Skin epidermis (tissue), 12 donors: ENCODE measurements around the gene VKORC1.

Source experiments
- H3K27ac ChIP-seq, 21 experiments: fragments of 200-600 bp; sonication (generic) in 11 of 21; one replicate each; pipeline ENCODE4 v1.5.0; 2020; ENCODE audit warnings: mild to moderate bottlenecking in 3 of 21, inconsistent platforms in 2 of 21, moderate library complexity in 2 of 21
- H3K4me3 ChIP-seq, 7 experiments: fragments of 200-600 bp; sonication (generic) in 2 of 7; one replicate each; pipeline ENCODE4 v1.5.0; 2020; ENCODE audit warnings: inconsistent platforms in 2 of 7, mild to moderate bottlenecking in 2 of 7, moderate library complexity in 1 of 7

VKORC1 gene

DNA sequence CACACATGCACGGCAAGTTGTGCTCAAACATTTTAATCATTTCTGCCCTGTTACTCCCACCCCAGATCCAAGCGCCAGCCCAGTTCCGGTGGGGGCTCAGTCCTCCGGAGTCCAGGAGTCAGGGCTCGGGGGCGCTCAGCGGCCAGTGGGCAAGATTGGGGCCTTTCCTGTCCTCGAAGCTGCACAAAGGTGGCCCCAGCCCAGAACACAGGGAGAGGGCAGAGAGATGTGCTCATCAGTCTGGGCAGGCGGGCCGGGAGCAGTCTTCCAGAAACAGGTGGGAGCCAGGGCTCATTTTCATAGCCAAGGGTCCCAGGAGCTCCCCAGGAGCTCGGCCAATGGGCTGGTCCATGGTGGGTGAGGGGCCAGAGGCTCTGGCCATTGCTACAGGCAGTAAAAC lies 36.8 kb upstream of the VKORC1 start:
- Histone ChIP-seq H3K27ac (peak overlapping the region in 15 of 21 experiments; percentile 0 to 85 (median 75)), H3K4me3 (no peak overlapping the region)

DNA sequence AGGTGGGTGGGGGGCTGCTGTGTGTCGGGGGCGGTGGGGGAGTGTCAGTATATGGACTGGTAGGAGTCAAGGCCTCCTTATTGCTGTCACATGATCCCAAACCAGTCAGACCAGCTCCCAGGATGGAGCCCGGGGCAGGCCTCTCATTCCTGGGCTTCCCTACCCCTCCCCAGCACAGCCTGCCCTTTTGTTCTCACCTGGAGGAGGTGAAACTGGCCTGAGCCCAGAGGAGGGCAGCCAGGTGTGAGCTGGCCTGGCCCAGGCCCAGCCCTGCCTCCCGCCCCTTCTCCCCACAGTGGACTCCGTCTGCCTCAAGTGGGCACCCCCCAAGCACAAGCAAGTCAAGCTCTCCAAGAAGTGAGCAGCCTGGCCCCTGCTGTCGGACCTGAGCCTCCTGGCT lies 36.3 kb upstream of the VKORC1 start:
- no peak overlapping the region for H3K4me3 ChIP-seq
- peak overlapping the region in 20 of 21 experiments; percentile 0 to 85 (median 78) for H3K27ac ChIP-seq

DNA sequence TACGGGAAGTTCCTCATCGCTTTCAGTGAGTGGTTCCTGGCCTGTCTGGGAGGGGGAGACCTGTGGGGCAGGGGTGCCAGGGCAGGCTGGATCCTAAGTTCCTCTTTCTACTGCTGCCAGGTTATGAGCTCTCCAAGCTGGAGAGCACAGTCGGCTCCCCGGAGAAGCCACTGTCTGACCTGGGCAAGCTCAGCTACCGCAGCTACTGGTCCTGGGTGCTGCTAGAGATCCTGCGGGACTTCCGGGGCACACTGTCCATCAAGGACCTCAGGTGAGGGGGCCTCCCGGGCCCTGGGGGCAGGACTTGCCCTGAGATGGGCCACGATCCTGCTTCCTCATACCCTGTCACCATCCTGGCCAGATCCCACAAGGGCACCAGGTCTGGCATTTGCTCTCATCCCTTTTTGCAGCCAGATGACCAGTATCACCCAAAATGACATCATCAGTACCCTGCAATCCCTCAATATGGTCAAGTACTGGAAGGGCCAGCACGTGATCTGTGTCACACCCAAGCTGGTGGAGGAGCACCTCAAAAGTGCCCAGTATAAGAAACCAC lies 35.8 kb upstream of the VKORC1 start:
- H3K4me3 ChIP-seq = peak overlapping the region in 1 of 7 experiments; percentile 7
- peak overlapping the region in 20 of 21 experiments; percentile 51 to 85 (median 78) for H3K27ac ChIP-seq

DNA sequence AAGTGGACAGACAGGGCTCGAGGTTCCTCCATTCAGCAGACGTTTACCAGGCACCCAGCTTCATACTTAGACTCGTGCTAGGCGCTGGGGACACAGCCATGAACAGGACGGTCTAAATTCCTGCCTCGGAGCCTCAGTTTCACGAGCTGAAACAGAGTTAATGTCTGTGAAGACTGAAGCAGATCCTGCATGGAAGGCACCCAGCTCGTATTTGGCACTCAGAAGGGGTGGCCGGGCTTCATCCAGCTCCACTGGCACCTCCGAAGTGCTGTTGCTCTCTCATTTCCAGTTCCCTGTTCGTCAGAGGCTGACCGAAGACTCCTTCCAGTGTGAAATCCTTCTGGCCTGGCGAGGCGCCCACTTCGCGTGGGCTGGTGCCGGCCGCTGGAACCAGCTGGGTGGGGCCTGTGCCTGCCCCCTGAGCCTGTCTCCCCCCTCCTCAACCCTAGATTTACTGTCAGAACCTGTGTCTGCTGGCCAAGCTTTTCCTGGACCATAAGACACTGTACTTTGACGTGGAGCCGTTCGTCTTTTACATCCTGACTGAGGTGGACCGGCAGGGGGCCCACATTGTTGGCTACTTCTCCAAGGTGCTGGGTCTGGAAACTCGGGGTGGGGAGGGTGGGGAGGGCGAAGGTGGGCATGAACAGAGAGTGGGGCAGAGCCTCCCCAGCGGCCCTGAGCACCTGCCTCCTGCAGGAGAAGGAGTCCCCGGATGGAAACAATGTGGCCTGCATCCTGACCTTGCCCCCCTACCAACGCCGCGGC lies 35.2 kb upstream of the VKORC1 start:
- Histone ChIP-seq H3K27ac (peak overlapping the region; percentile 35 to 85 (median 77)), H3K4me3 (peak overlapping the region in 1 of 7 experiments; percentile 7)

DNA sequence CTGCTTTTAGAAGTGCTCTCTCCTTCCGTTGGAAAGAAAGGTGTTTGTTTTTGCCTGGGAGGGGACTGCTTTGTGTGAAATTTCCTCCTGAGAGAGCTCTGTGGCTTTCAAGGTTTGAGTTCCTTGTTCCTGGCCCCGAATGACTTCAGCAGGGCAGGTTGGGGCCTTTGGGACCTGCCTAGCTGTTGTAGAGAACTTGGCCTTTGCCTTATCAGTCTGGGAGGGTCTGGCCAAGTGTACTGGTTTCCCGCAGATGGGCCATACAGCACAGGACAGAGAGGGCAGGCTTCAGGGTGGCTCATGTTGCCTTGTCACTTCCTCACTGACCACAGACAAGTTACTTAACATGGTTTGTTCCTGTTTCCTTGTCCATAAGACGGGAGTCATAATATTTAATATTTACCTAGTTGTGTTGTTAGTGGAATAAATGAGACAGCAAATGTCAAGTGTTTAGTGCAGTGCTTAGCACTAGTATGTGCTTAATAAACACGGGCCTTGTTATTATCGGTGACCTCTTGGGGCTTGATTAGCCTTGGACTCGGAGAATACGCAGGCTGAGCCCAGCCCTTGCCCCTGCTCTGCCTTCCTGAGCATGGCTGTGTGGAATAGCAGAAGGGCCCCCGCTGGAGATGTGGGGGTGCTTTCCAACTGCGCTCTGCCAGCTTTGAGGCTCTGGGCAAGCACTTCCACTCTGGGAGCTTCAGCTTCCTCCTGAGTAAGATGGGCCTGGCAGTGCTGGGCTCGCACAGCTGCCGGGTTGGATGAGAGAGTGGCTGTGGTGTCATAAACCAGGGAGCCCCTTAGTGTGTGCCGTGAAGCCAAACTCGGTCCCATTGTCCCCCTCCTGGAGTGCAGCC lies 34.3 kb upstream of the VKORC1 start:
- no peak overlapping the region for H3K4me3 ChIP-seq

DNA sequence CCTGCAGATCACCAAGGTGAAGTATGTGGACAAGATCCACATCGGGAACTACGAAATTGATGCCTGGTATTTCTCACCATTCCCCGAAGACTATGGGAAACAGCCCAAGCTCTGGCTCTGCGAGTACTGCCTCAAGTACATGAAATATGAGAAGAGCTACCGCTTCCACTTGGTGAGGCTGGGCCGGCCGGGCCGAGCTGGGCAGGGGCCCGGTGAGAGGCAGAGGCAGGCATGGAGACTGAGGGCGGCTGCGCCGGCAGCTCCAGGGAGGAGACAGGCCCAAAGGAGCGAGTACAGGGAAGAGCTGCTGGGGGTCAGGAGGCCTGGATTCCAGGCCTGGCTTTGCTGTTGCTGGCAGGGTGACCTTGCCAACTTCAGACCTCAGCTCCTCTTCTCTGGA lies 32.6 kb upstream of the VKORC1 start:
- peak overlapping the region in 14 of 21 experiments; percentile 70 to 85 (median 81) for H3K27ac ChIP-seq
- H3K4me3 ChIP-seq = no peak overlapping the region

More for the DNA sequence above, 34.3 kb upstream of the VKORC1 start:
- peak overlapping the region; percentile 35 to 85 (median 77) for H3K27ac ChIP-seq

DNA sequence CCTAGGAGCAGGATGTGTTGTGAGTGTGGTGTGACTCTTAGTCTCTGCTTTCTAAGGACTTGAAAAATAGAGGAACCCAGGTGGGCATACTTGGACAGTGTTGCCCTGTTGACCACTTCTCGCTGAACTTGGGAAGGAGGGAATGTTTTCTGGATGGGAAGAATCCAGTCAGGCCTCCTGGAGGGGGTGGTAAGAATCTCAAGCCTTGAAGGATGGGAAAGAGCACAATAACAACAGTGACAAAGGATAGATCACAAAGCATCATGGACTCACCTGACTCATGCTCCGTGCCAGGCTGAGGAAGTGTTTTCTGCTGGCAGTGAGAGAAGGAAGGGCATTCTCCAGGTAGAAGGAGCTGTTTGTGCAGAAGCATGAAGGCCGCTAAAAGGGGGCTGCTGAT lies 31.2 kb upstream of the VKORC1 start:
- no peak overlapping the region for H3K4me3 ChIP-seq
- no peak overlapping the region for H3K27ac ChIP-seq

DNA sequence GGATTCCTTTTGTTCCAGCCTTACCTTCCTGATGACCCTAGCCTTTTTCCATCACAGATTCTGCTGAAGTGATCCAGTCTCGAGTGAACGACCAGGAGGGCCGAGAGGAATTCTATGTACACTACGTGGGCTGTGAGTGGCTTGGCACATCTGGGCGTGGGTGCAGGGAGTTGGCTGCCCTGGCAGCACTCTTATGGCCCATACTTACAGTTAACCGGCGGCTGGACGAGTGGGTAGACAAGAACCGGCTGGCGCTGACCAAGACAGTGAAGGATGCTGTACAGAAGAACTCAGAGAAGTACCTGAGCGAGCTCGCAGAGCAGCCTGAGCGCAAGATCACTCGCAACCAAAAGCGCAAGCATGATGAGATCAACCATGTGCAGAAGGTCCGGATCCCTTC lies 25.5 kb upstream of the VKORC1 start:
- Histone ChIP-seq H3K27ac (peak overlapping the region in 4 of 21 experiments; percentile 3 to 95 (median 24)), H3K4me3 (no peak overlapping the region)

DNA sequence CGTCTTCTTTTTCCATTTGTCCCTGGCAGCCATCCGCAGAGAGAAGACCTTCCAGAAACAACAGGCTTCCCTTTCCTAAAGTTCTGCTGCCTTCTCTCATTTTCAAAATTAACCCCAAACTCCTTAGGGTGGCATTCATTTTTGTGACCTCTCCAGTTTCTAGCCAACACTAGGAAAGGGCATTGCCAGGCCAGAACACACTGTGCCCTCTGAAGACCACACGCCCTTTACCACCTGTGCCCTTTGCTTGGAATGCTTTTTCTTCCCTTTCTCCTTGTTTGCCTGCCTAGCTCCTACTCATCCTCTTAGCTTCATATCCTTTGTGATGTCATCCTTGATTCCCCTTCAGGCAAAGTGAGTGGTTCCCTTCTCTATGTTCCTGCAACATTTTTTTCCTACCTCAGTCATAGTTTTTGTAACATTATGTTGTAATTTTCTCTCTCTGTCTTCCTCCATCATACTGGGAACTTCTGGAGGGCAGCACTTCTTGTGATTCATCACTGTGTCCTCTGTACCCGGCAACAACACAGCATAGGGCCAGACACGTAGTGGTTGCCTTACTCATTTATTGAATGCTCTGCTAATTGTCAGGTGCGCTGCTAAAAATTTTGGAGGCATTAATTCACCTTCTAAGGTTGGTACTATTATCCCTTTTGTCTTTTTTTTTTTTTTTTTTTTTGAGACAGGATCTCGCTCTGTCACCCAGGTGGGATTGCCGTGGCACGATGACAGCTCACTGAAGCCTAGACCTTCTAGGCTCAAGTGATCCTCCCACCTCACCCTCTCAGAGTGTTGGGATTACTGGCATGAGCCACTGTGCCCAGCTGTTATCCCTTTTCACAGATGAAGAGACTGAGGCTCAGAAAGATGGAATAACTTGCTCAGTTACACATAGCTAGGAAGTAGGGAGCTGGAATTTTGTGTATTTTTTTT lies 23.9 kb upstream of the VKORC1 start:
- peak overlapping the region; percentile 56 to 91 (median 72) for H3K4me3 ChIP-seq
- H3K27ac ChIP-seq = peak overlapping the region; percentile 23 to 99 (median 95)

DNA sequence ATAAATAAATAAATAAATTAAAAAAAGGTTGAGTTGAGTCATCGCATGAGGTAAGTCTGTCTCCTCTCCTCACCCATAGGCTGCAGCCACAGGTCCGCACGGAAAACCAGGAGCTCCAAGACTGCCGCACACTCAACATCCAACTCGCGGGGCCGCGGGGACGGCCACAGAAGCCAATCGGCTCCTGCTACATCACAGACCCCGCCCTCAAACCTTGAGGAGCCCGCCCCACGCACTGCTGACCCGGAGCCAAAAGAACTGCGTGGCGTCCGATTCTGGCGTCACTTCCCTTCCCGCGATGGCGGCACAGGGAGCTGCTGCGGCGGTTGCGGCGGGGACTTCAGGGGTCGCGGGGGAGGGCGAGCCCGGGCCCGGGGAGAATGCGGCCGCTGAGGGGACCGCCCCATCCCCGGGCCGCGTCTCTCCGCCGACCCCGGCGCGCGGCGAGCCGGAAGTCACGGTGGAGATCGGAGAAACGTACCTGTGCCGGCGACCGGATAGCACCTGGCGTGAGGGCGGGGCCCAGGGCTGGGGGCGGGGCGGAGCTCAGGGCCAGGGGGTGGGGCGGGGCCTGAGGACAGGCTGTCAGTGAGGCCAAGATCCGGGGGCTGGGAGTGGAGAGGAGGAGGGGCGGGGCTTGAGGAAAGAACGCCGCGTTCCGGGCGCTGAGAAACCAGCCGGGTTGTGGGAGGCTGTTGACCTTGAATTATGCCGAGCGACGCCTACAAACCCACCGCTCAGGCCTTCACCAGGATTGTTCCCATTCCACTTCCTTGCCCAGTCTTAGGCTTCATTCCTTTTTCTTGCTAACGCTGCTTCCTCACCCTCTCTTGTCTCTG lies 23.0 kb upstream of the VKORC1 start, which contains the start of gene KAT8:
Gene KAT8, plus strand, starts transcription at position 281 of the 839 bp plus-strand sequence. Its CDS starts 18 bp downstream, at position 299.
- Histone ChIP-seq H3K4me3 (peak within 1 kb of the TSS; percentile 56 to 91 (median 72)), H3K27ac (peak within 1 kb of the TSS; percentile 85 to 99 (median 95))

DNA sequence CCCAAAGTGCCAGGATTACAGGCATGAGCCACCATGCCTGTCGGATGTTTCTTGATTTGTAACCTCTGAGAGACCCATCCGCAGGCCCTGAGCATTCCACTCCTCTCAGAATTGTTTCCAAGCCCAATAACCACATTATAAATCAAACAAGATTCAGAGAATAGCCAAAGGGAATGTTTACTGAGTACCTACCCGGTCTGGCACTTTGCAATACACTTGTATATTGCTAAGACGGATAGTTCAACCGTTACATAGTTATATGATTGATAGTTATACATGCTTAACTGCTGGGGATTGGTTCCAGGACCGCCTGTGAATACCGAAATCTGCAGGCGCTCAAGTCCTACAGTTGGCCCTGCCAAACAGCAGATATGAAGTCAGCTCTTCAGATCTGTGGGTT lies 19.9 kb upstream of the VKORC1 start:
- Histone ChIP-seq H3K4me3 (no peak overlapping the region), H3K27ac (peak overlapping the region in 17 of 21 experiments; percentile 22 to 84 (median 73))

DNA sequence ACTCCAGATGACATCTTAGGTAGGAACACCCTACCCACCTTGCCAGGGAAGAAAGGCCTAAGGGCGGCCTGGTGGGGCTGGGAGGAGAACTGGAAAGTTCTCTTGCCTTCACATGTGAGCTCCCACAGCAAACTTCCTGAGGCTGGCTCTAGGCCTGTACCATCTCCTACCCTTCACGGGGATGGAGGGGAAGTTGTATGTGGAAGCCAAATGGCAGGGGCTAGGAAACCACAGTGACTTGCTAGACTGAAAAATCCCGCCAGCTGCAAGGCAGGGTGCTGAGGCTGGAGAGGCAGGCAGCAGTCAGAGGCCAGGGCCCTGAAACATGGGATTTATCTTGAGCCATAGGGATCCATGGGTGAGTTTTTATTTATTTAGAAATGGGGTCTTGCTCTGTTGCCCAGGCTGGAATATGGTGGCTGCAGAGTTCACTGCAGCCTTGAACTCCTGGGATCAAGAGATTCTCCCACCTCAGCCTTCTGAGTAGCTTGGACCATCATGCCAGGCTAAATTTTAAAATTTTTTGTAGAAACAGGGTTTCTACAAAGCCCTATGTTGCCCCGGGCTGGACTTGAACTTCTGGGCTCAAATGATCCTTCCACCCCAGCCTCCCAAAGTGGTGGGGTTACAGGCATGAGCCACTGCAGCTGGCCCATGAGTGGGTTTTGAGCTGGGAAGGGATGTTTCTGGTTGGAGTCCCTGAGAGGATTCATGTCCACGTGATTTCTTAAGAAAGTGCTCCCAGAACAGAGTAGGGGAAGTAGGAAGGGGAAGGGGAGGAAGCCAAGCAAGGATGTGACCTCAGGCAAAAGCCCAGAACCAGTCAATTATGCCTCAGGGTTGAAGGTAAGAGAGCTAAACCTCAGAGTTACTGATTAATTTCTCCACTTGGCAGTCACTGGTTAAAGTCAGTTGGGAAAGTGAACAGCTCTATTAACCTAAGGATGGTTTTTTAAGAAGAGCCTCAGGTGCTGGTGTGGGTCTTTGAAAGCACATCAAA lies 18.8 kb upstream of the VKORC1 start:
- Histone ChIP-seq H3K4me3 (no peak overlapping the region), H3K27ac (peak overlapping the region in 20 of 21 experiments; percentile 17 to 84 (median 72))

DNA sequence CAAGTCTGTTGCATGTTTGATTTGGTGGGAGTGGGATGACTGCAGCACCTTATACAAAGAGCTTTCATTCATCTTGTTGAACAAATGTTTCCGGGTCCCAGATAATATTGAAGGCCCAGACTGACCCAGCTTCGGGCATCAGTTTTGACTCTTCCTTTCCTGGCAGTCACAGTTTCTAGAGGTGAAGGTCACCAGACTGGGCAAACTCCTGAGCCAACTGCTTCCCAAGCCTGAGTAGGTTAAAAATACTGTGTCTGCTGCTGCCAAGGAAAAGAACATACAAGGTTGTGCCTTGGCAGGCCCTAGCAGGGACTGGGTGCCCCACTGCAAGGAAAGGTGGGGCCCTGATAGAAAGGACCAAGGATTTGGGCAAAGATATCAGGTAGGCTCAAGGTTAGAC lies 18.1 kb upstream of the VKORC1 start:
- Histone ChIP-seq H3K27ac (peak overlapping the region in 19 of 21 experiments; percentile 52 to 84 (median 73)), H3K4me3 (no peak overlapping the region)

DNA sequence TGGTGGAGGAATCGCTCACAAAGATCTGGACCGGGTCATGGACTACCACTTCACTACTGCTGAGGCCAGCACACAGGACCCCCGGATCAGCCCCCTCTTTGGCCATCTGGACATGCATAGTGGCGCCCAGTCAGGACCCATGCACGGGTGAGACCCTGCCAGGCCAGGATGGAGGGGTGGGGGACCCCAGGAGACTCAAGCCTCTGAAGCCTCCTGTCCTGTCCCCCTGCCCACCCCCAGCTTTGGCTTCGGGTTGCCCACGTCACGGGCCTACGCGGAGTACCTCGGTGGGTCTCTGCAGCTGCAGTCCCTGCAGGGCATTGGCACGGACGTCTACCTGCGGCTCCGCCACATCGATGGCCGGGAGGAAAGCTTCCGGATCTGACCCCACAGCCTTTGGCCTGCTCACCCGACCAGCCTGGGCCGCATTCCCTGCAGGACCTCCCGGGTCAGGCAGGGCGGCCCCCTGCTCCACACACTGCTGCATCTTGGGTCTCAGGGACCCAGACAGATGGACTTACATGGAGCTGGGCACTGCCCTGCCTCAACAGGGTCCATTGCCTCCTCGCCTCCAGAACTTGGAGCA lies 17.4 kb upstream of the VKORC1 start:
- H3K4me3 ChIP-seq = no peak overlapping the region
- peak overlapping the region in 16 of 21 experiments; percentile 52 to 84 (median 72) for H3K27ac ChIP-seq

DNA sequence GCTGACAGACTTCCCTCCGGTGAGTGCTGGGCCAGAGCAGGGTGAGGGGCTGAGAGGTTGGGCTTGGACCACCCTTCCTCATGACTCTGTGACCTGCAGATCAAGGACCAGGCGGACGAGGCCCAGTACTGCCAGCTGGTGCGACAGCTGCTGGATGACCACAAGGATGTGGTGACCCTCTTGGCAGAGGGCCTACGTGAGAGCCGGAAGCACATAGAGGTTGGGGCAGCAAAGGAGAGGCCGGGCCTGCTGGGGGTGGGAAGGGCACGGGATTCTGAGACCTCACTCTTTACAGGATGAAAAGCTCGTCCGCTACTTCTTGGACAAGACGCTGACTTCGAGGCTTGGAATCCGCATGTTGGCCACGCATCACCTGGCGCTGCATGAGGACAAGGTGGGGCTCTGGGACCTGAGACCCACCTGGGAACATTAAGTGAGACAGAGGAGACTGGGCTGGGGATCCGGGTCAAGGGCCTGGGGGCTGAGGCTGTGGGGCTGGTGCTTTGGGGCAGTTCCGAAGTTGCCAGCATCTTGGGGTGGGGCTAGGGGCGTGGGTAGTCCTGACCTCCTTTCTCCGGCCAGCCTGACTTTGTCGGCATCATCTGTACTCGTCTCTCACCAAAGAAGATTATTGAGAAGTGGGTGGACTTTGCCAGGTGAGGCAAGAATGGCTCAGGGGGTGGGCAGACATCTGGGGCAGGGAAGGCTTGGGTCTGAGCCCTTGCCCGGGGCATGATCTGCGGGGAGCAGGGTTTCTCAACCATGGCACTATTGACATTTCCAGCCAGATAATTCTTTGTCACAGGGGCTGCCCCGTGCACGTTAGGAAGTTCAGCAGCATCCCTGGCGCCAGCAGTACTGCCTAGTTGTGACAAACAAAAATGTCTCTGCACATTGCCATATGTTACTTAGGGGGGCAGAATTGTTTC lies 15.8 kb upstream of the VKORC1 start:
- Histone ChIP-seq H3K4me3 (no peak overlapping the region), H3K27ac (peak overlapping the region in 2 of 21 experiments; percentile 19 to 21)
